ENCODE data around the gene UQCR11.
A peak's percentile ranks its signal among the peaks of the same experiment; 100 is the strongest.

Gene UQCR11

GRCh38 chr19:1615156-1615765 is 10.0 kb upstream of the UQCR11 start:
- no peak for DNase-seq (ENCODE audit: low spot score)

GRCh38 chr19:1613808-1614570 is 8.7 kb upstream of the UQCR11 start:
- no peak for DNase-seq (ENCODE audit: low spot score)

- DNase-seq (ENCODE audit: low spot score) = no peak
Observed at GRCh38 chr19:1613146-1613545, 7.9 kb upstream of the UQCR11 start.

- DNase-seq (ENCODE audit: low spot score) = no peak
Observed at GRCh38 chr19:1612114-1613086, 7.1 kb upstream of the UQCR11 start.

GRCh38 chr19:1611353-1611752 is 6.1 kb upstream of the UQCR11 start:
- DNase-seq (ENCODE audit: low spot score) = no peak

GRCh38 chr19:1610579-1610978 is 5.3 kb upstream of the UQCR11 start:
- no peak for DNase-seq (ENCODE audit: low spot score)

GRCh38 chr19:1609680-1610474 is 4.6 kb upstream of the UQCR11 start:
- DNase-seq (ENCODE audit: low spot score) = no peak

- no peak for DNase-seq (ENCODE audit: low spot score)
Observed at GRCh38 chr19:1609103-1609396, 3.8 kb upstream of the UQCR11 start.

GRCh38 chr19:1608359-1609102 is 3.3 kb upstream of the UQCR11 start:
- DNase-seq (ENCODE audit: low spot score) = no peak

GRCh38 chr19:1606138-1606651 is 933 bp upstream of the UQCR11 start:
- no peak for DNase-seq (ENCODE audit: low spot score)

GRCh38 chr19:1602091-1602707 is 3.1 kb downstream of the UQCR11 start:
- no peak for DNase-seq (ENCODE audit: low spot score)

GRCh38 chr19:1601613-1602064 is 3.6 kb downstream of the UQCR11 start:
- DNase-seq (ENCODE audit: low spot score) = no peak

- DNase-seq (ENCODE audit: low spot score) = no peak
Observed at GRCh38 chr19:1599460-1599846, 5.8 kb downstream of the UQCR11 start.

- no peak for DNase-seq (ENCODE audit: low spot score)
Observed at GRCh38 chr19:1598777-1599459, 6.3 kb downstream of the UQCR11 start.

- no peak for DNase-seq (ENCODE audit: low spot score)
Observed at GRCh38 chr19:1593501-1593772, 11.8 kb downstream of the UQCR11 start.

GRCh38 chr19:1592755-1593500 is 12.3 kb downstream of the UQCR11 start, which contains the start of gene MBD3:
Gene MBD3 (minus strand): TSS chr19:1592865. CDS start chr19:1592631, 234 bp downstream.
- DNase-seq (ENCODE audit: low spot score) = peak; percentile 90

GRCh38 chr19:1592024-1592754 is 13.1 kb downstream of the UQCR11 start:
- DNase-seq (ENCODE audit: low spot score) = peak; percentile 84

- DNase-seq (ENCODE audit: low spot score) = no peak
Observed at GRCh38 chr19:1591421-1592023, 13.7 kb downstream of the UQCR11 start.
